ENCODE results near the gene ZNF358.

DNA sequence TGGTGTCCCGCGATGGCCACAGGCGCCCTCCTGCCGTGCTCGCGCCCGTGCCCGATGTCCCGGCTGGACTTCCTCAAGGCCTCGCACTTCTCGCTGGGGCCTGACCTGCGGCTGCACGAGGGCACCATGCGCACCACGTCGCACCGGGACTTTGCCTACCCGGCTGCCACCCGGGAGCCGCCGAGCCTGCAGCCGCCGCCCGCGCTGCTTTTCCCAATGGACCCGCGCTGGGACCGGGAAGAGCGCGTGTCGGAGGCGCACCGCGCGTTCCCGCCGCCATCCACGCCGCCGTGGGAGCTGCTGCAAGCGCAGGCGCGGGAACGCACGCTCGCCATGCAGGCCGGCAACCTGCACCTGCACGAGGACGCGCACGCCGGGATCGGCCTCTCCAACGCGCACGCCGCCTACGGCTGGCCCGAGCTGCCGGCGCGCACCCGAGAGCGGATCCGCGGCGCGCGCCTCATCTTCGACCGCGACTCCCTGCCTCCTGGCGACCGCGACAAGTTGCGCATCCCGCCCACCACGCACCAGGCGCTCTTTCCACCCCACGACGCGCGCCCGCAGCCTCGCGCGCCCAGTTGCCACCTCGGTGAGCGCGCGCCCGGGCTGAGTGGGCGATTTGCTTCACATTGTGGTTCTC lies 15.0 kb upstream of the ZNF358 start:
- TF ChIP-seq, protein P1, sequence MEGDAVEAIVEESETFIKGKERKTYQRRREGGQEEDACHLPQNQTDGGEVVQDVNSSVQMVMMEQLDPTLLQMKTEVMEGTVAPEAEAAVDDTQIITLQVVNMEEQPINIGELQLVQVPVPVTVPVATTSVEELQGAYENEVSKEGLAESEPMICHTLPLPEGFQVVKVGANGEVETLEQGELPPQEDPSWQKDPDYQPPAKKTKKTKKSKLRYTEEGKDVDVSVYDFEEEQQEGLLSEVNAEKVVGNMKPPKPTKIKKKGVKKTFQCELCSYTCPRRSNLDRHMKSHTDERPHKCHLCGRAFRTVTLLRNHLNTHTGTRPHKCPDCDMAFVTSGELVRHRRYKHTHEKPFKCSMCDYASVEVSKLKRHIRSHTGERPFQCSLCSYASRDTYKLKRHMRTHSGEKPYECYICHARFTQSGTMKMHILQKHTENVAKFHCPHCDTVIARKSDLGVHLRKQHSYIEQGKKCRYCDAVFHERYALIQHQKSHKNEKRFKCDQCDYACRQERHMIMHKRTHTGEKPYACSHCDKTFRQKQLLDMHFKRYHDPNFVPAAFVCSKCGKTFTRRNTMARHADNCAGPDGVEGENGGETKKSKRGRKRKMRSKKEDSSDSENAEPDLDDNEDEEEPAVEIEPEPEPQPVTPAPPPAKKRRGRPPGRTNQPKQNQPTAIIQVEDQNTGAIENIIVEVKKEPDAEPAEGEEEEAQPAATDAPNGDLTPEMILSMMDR (IDR thresholded peaks at IDR 0.05) = peak; percentile 22
- TF ChIP-seq EZH2 (IDR thresholded peaks at IDR 0.05) = peak; percentile 55

Measured in neural progenitor cell (in vitro differentiated cells).